Heart left ventricle (tissue), 13 donors: ENCODE results near the gene PSMG1.

Experiments used
- POLR2A ChIP-seq, 2 donors: fragments of 450-650 bp; IDR thresholded peaks; one replicate each; pipeline ENCODE4 v1.6.1; 2017; ENCODE audit warnings: antibody characterized with exemption in 2 of 2, mild to moderate bottlenecking in 2 of 2, moderate library complexity in 2 of 2
- TF ChIP-seq, protein P1 (sequence below), 12 donors: fragments of 200-600 bp; sonication (generic) in 4 of 12; IDR thresholded peaks; one replicate each; pipeline versions ENCODE4 v1.5.0 to v1.8.0; 2018 to 2022; ENCODE audit warnings: antibody characterized with exemption in 12 of 12, mild to moderate bottlenecking in 5 of 12
- donor health status: ischemic (EF 13 %, LVEDD 7.1; RV severe dilation, severe dysfunction).
- donor health status: DM: no; HTN: yes; CAD: no.
- donor health status: DM: no; HTN: no; CAD: no.
- donor health status: ischemic (EF 25% LVEDD 6.9; RV normal size, moderate dysfunction).
- donor health status: ischemic (EF 25% LVEDD 5.7; RV mildly dilated, moderate dysfunction).
- donor health status: ischemic (EF 35%, LVEDD 5.7; RV mildly dilated, moderate dysfunction).
- donor health status: nonischemic (EF 11% LVEDD 7.7; RV severe dilation, severe dysfunction).
- donor health status: DM: yes; HTN: yes; CAD: no.
- donor health status: PGD.
- donor health status: ischemic (EF 29% LVEDD 5.4; RV normal size, mild dysfunction).
- donor health status: nonischemic (EF 23%, LVEDD 6.1; RV moderate dilation, normal function).

DNA sequence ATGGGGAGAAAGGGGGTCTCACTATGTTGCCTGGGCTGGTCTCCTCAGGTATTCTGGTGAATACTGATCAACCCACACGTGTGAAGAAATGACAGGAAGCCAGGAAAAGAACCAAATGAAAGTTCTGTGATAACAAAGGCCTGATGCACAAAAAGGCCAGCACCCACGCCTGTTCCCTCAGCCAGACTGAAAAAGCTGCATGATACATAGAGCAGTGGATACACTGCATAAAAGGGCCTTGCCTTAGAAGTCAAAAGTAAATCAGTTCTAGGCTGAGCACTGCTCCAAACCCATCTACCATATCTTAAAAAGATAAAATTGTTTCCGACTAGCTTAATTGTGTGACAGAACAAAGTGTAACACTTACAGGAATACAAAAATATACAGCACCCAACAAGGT is 36.9 kb upstream of the PSMG1 start:
- no peak for TF ChIP-seq POLR2A (IDR thresholded peaks at IDR 0.05)
- TF ChIP-seq, protein P1, sequence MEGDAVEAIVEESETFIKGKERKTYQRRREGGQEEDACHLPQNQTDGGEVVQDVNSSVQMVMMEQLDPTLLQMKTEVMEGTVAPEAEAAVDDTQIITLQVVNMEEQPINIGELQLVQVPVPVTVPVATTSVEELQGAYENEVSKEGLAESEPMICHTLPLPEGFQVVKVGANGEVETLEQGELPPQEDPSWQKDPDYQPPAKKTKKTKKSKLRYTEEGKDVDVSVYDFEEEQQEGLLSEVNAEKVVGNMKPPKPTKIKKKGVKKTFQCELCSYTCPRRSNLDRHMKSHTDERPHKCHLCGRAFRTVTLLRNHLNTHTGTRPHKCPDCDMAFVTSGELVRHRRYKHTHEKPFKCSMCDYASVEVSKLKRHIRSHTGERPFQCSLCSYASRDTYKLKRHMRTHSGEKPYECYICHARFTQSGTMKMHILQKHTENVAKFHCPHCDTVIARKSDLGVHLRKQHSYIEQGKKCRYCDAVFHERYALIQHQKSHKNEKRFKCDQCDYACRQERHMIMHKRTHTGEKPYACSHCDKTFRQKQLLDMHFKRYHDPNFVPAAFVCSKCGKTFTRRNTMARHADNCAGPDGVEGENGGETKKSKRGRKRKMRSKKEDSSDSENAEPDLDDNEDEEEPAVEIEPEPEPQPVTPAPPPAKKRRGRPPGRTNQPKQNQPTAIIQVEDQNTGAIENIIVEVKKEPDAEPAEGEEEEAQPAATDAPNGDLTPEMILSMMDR (IDR thresholded peaks at IDR 0.05): no peak
